Kidney tubule cell (primary cell): Measurements from ENCODE around the gene MFAP1.
A peak's percentile ranks its signal among the peaks of the same experiment; 100 is the strongest.

ENCODE experiments used
- DNase-seq: peaks from one replicate; pipeline ENCODE4 v3.0.0-alpha.2; 2018; ENCODE audit warnings: low spot score

The MFAP1 gene

GRCh38 chr15:43776101-43776717 is 48.3 kb downstream of the MFAP1 start:
- no peak for DNase-seq

- DNase-seq = peak; percentile 84
These were observed 49.0 kb downstream of the MFAP1 start for GRCh38 chr15:43775411-43775965.

- DNase-seq = no peak
These were observed 50.4 kb downstream of the MFAP1 start for GRCh38 chr15:43774062-43774461.

- no peak for DNase-seq
These were observed 51.9 kb downstream of the MFAP1 start for GRCh38 chr15:43772624-43773023.

GRCh38 chr15:43771816-43772215 is 52.7 kb downstream of the MFAP1 start:
- DNase-seq = no peak

GRCh38 chr15:43769584-43770228 is 54.8 kb downstream of the MFAP1 start:
- DNase-seq = peak; percentile 57

GRCh38 chr15:43763819-43764446 is 60.6 kb downstream of the MFAP1 start:
- no peak for DNase-seq

- DNase-seq = no peak
These were observed 61.7 kb downstream of the MFAP1 start for GRCh38 chr15:43762824-43763223.
